Suppressor macrophage treated with lipopolysaccharide for 4 hours (primary cell): ENCODE results near the gene NEK2.
"Not testable (repeated sequence)": the region's sequence is repeated elsewhere in the genome, so short reads cannot be mapped to it uniquely, and the experiment has no call there.

Source experiments
- DNase-seq: peaks from one replicate; pipeline ENCODE4 v3.0.0-alpha.2; 2020

The NEK2 gene

DNA sequence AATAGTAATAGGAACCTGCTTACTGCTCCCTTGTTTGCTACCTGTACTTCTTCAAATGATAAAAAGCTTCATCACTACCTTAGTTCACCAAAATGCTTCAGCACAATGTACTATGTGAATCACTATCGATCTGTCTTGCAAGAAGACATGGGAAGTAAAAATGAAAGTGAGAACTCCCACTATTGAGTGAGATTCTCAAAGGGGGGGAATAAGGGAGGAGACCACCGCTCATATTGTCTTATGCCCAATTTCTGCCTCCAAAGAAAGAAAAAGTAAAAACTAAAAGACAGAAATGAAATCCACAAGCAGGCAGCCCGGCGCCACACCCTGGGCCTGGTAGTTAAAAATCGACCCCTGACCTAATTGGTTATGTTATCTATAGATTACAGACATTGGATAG lies 18.5 kb upstream of the NEK2 start:
- not testable (repeated sequence) for DNase-seq

- no peak for DNase-seq
Measured at GRCh38 chr1:211688421-211688820, 13.0 kb upstream of the NEK2 start.

DNA sequence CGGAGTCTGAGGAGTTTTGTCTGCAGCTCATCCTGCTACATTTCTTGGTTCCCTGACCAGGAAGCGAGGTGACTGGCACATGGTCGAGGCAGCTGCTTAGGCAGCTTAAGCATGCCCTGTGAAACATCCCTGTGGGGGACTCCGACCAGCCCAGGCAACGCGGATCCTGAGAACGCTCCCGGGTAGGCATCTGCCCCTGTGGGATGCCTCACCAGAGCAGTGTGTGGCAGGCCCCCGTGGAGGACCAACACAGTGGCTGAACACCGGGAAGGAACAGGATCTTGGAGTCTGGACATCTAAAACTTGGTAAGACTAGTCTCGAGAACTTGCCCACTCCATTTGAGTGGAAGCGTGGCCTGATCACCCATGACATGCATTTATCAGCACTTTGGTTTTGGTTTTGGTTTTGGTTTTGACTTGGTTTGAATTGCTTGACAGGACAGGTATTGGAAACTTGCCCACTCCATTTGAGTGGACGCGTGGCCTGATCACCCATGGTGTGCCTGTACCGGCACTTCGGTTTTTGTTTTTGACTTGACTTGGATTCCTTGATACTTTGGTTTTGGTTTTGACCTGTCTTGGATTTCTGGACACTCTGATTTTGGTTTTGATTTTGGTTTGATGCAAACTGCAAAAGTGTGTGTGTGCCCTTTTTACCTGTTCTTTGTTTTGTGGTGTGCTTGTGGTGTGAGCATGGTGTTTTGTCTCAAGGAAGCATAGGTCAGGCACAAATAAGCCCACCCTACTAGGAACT lies 12.2 kb upstream of the NEK2 start:
- no peak for DNase-seq

DNA sequence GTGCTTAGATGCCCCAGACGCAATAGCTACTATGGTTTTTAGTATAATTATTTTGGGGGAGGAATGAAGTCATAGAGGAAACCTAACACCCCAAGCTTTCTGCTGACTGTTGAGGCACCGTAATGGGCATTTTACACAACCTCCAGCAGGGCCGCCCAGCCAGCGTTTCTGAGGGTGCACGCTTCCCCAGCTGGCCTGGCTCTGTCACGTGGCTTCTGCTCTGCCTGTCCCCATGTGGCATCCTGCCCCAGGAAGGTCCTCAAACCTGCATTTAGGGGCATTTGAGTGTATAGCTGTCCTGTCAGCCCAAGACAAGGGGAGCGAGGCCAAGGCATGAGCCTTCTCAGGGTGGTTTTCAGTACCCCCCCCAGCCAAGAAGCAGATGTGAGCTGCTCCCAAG lies 10.4 kb upstream of the NEK2 start:
- no peak for DNase-seq

- DNase-seq, result no peak
Measured at GRCh38 chr1:211684791-211685190, 9.4 kb upstream of the NEK2 start.

DNA sequence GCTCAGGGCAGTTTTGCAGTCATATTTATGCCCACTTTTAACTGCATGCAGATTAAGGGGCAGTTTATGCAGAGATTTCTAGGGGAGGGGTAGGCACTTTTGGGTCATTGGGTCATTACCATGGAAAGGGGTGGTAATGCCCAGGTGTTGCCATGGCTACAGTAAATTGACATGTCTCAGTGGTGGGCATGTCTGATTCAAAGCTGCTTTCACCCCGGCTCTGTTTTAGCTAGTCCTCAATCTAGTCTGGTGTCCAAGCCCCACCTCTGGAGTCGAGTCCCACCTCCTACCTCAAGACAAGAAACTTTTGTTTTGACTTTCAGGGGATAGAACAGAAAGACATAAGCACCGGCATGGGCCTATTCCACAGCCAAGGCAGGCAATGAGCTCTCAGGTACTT lies 8.9 kb upstream of the NEK2 start:
- no peak for DNase-seq

GRCh38 chr1:211683396-211684297 lies 8.2 kb upstream of the NEK2 start:
- no peak for DNase-seq

DNA sequence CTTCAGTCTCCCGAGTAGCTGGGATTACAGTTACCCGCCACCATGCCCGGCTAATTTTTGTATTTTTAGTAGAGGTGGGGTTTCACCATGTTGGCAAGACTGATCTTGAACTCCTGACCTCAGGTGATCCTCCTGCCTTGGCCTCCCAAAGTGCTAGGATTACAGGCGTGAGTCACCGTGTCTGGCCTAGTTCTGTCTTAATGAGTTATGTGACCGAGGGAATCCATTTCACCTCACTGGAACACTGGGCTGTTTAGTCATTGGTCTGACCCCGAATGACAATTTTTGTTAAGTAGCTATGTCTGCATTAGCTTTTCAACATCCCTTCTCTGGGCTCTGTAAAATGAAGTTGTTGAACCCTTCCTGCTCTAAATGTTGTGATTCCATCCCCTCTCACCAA lies 6.8 kb upstream of the NEK2 start:
- not testable (repeated sequence) for DNase-seq

DNA sequence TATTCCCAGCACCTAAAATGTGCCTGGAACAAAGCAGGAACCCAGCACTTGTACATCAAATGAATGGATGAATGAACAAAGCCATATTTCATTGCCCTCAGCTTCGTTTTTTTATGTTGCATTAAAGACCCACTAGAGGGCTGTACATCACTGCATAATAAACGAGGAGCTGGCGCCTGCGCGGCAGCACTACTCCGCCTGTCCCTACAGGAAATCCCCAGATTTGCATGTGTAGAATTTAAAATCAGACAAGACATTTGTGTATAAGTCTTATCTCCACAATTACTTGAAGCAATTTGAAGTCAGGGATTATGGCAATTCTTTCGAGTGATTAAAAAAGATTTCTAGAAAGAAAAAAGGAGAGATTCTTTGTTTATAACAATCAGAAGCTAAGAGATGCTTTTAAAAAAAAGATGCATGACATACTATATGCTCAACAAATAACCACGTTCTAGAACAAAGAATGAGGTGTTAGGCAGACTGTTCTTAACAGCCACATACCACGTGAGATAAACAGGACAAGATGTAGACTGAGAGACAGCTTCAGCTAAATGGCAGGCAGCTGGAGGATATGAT lies 5.4 kb upstream of the NEK2 start:
- DNase-seq, result peak; percentile 88

GRCh38 chr1:211677659-211678058 lies 2.2 kb upstream of the NEK2 start:
- no peak for DNase-seq

- DNase-seq, result no peak
Measured at GRCh38 chr1:211676761-211677160, 1.3 kb upstream of the NEK2 start.

DNA sequence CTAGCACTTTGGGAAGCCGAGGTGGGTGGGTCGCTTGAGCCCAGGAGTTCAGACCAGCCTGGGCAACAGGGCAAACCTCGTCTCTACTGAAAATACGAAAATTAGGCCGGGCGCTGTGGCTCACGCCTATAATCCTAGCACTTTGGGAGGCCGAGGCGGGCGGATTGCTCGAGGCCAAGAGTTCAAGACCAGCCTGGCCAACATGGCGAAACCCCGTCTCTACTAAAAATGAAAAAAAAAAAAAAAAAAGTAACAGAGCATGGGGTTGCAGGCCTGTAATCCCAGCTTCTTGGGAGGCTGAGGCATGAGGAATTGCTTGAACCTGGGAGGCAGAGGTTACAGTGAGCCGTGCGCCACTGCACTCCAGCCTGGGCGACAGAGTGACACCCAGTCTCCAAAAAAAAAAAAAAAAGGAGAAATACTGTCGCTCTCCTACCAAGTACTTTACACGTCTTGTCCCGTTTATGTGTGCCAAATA lies 724 bp upstream of the NEK2 start:
- no peak for DNase-seq

- no peak for DNase-seq
Measured at GRCh38 chr1:211667065-211667617, 8.3 kb downstream of the NEK2 start.

GRCh38 chr1:211660718-211661222 lies 14.7 kb downstream of the NEK2 start:
- no peak for DNase-seq

- no peak for DNase-seq
Measured at GRCh38 chr1:211656728-211657127, 18.7 kb downstream of the NEK2 start.

DNA sequence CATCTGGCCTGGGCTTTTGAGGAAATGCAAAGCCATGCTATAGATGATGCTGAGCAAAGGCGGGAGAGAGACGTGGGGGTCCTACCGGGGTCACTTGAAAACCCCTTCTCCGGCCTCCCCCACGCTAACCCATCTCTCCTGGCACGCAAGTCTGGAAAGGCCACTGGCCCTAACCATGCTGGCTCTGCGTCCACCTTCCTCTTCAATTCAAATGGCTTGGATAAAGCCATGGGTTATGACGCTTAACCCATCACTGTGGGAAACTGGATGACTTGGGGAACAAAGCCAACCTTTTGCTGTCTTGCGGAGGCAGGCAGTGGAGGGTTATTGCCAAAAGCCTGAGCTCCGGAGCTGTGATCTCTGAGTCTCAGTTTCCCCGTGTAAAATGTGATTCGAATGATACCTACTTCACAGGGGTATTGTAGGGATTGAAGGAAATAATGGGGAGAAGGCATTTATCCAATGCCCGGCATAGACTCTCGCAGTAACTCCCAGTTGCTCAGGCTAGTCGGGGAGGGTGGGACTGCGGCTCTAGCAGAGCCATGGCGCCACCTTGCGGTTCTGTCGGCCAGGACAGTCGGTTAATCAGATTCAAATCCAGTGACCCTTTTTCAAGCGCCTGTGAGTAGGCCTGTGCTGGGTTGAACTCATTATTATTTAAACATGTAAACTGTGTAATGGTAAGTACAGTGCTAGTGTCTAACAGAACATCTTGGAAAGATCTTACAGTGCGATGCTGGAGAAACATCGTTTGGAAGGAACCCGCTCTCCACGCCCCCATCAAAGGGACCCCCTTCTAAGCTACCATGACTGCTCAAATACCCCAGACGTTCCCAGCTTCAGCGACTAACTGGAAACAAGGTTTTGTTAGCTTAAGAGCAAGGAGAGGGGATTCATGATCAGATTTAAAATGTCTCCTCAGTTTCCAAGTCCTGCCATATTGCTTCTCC lies 20.3 kb downstream of the NEK2 start:
- peak; percentile 91 for DNase-seq

GRCh38 chr1:211653959-211654496 lies 21.4 kb downstream of the NEK2 start:
- DNase-seq, result peak; percentile 54

DNA sequence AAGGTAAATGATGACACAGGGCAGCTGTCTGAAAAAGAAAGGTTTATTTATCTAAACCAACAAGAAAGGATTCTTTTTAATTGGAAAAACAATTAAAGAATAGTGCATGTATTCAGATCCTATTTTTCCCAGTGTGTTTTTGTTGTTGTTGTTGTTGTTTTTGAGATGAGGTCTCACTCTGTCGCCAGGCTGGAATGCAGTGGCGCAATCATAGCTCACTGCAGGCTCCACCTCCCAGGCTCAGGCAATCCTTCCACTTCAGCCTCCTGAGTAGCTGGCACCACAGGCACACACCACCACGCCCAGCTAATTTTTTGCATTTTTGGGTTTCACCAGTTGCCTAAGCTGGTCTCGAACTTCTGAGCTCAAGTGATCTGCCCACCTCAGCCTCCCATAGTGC lies 22.1 kb downstream of the NEK2 start:
- DNase-seq, result peak; percentile 16

DNA sequence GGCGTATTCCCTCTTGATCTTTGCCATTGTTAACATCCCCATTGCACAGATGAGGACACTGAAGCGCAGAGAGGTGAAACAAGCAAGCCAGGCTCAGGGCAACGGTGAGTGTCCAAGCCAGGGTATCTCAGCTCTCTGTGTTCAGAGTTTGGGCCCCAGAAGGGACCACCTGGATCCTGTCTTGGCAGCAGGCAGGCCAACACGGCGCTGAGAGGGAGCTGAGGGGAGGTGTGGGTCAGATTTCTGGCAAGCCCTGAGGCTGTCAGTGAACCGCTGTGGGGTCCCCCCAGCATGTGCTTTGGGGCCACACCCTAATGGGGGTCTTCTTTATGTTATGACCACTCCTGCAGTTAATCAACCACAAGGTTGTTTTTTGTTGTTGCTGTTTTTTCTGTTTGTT lies 23.1 kb downstream of the NEK2 start:
- DNase-seq, result no peak

DNA sequence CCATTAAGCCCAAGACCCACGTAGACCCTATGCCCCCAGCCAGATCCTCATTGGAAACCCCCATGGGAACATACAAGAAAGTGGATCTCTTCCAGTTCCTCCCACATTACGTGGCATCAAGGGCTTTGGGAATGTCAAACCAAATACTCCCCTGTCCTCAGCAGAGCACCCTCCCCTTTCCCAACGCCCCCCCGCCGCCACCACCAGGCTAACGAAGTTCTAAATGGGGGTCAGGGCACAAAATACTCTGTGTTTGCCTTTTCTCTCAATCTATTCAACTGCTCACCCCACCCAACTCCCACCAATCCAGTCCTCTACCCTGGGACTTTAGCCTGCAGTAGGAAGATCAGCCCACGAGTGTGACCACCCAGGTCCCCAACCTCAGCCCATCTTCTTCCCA lies 24.5 kb downstream of the NEK2 start:
- DNase-seq, result no peak
